ENCODE measurements around the gene ATP13A1. TPM values are rescaled to one million over a fixed set of nuclear protein-coding genes. Genes with fewer than 3 reads are reported as not detected.

The ATP13A1 gene
- total and polyA plus RNA-seq, 2 of the 8 experiments (the other 6 are each of a cell fraction or from before 2014, with no cell fraction given): 33.0 to 64.2 TPM

- no peaks in the 10 kb centered on the region for H3K9me3 ChIP-seq (ENCODE audit: insufficient read depth in 2 of 2, low read depth in 1 of 2, low read length in 1 of 2)
- no peaks in the 10 kb centered on the region for H3K27me3 ChIP-seq (replicated peaks in 1 of 4; ENCODE audit: control insufficient read depth in 3 of 4, extremely low read depth in 1 of 4, insufficient read depth in 3 of 4, low read length in 3 of 4)
- H4K8ac ChIP-seq (ENCODE audit: extremely low read depth, insufficient read depth, low read length): no peak overlapping the region
- H3K18ac ChIP-seq (ENCODE audit: extremely low read depth, low read length): no peak overlapping the region
- no peak overlapping the region for H2BK20ac ChIP-seq (ENCODE audit: low read length)
- POLR2A ChIA-PET (ENCODE audit: partially characterized antibody): interaction anchor here (0.6 to 2.4 kb wide), 11 partner anchors 10 to 295 kb away, joined by 3 to 20 read pairs (median 3); partner anchors contain the start of genes GMIP, ZNF506 and ZNF93
- H3K56ac ChIP-seq (replicated peaks; ENCODE audit: insufficient read length, low read depth, low read length): no peak overlapping the region
- peaks cover 16% of the 10 kb centered on the region for H3K79me1 ChIP-seq (ENCODE audit: low read depth, low read length)
- no peak overlapping the region for H3K27ac ChIP-seq (ENCODE audit: low read depth, low read length)
- H2AK5ac ChIP-seq (ENCODE audit: low read depth, low read length): no peak overlapping the region
- no peak overlapping the region for H3K4ac ChIP-seq (replicated peaks; ENCODE audit: insufficient read length, low read depth, low read length)
- H3K4me2 ChIP-seq (ENCODE audit: insufficient read depth in 1 of 2, low read depth in 2 of 2, low read length in 2 of 2): peak overlapping the region; percentile 72 to 95
- no peak overlapping the region for H2AFZ ChIP-seq (ENCODE audit: low read length)
- peaks cover 21 to 30% of the 10 kb centered on the region in 2 experiments for H3K79me2 ChIP-seq (ENCODE audit: control insufficient read depth in 1 of 2, insufficient read depth in 2 of 2, low read length in 2 of 2)
- no peak overlapping the region for H2BK5ac ChIP-seq (ENCODE audit: low read depth, low read length)
- H3K36me3 ChIP-seq (ENCODE audit: control insufficient read depth in 2 of 4, insufficient read depth in 4 of 4, low read length in 3 of 4): peaks cover 11 to 25% (median 16%) of the 10 kb centered on the region in 4 experiments
- peak overlapping the region in 1 of 4 experiments; percentile 93; a peak in 2 of 7 replicates for H3K9ac ChIP-seq (replicated peaks in 1 of 4; ENCODE audit: extremely low read depth in 1 of 4, low read depth in 3 of 4, low read length in 3 of 4)
- H4K91ac ChIP-seq (replicated peaks; ENCODE audit: insufficient read length, low read length): no peak overlapping the region
- peaks cover 3 to 12% (median 6%) of the 10 kb centered on the region in 4 experiments; a peak in 5 of 7 replicates for H3K4me1 ChIP-seq (replicated peaks in 1 of 4; ENCODE audit: control insufficient read depth in 3 of 4, insufficient read depth in 4 of 4, low read length in 3 of 4)
- no peak overlapping the region for H4K5ac ChIP-seq (ENCODE audit: insufficient read length, low read depth, low read length)
- no peak overlapping the region for H2BK15ac ChIP-seq (ENCODE audit: low read length)
- H3K14ac ChIP-seq (ENCODE audit: insufficient read length): no peak overlapping the region
- no peak for FAIRE-seq
- DNase-seq (ENCODE audit: low read depth in 1 of 2, low spot score in 2 of 2): peak in 1 of 2 experiments; percentile 34
- no peaks in the 10 kb centered on the region for H3K23me2 ChIP-seq (ENCODE audit: low read depth, low read length)
- H3K4me3 ChIP-seq (ENCODE audit: extremely low read depth in 1 of 4, insufficient read depth in 2 of 4, low read depth in 3 of 4, low read length in 4 of 4): peak overlapping the region; percentile 77 to 97 (median 90); a peak in 7 of 8 replicates
- H2BK12ac ChIP-seq (ENCODE audit: low read depth, low read length): no peak overlapping the region
- 95% methylated on average over 8 of the region's 8 CpGs; no CpG with 5 or more reads in 1 of the 2 experiments for WGBS, 2 experiments (ENCODE audit: extremely low coverage in 1 of 2, insufficient coverage in 1 of 2, insufficient read length in 1 of 2, insufficient replicate concordance in 2 of 2, low coverage in 1 of 2, low lambda C conversion rate in 2 of 2, missing lambda C conversion rate in 1 of 2)
- CTCF ChIA-PET (ENCODE audit: partially characterized antibody): interaction anchor here (1.0 to 2.4 kb wide), 2 partner anchors 10 to 110 kb away, joined by 3 to 9 read pairs; no protein-coding TSS in a partner anchor
- H4K20me1 ChIP-seq (replicated peaks in 1 of 2; ENCODE audit: control insufficient read depth in 1 of 2, insufficient read depth in 2 of 2, low read length in 2 of 2): peaks cover 6 to 18% of the 10 kb centered on the region in 2 experiments
- H2BK120ac ChIP-seq (replicated peaks; ENCODE audit: low read depth, low read length): no peak overlapping the region
- no peak overlapping the region for H3K23ac ChIP-seq (ENCODE audit: insufficient read length)
- TF ChIP-seq KDM1A (IDR thresholded peaks at IDR 0.05; ENCODE audit: borderline replicate concordance, low read length): no peak
- TF ChIP-seq EGR1 (IDR thresholded peaks at IDR 0.05; ENCODE audit: borderline replicate concordance, low read depth, low read length): no peak
- no peak for TF ChIP-seq PHF8 (conservative IDR thresholded peaks at IDR 0.05; ENCODE audit: low read depth, low read length)
- TF ChIP-seq CHD1 (IDR thresholded peaks at IDR 0.05; ENCODE audit: low read depth, low read length): no peak
- no peak for TF ChIP-seq POLR2AphosphoS5 (IDR thresholded peaks at IDR 0.05; ENCODE audit: low read depth, low read length)
- TF ChIP-seq ATF2 (IDR thresholded peaks at IDR 0.05; ENCODE audit: low read length): no peak
- no peak for TF ChIP-seq POLR2A (IDR thresholded peaks at IDR 0.05; ENCODE audit: control extremely low read depth in 1 of 2, low read depth in 2 of 2, low read length in 2 of 2)
- no peak for TF ChIP-seq EZH2 (IDR thresholded peaks at IDR 0.05; ENCODE audit: low read depth, low read length, severe bottlenecking)
- no peak for TF ChIP-seq KDM5A (IDR thresholded peaks at IDR 0.05; ENCODE audit: low read length)
- TF ChIP-seq, protein P1, sequence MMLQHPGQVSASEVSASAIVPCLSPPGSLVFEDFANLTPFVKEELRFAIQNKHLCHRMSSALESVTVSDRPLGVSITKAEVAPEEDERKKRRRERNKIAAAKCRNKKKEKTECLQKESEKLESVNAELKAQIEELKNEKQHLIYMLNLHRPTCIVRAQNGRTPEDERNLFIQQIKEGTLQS (IDR thresholded peaks at IDR 0.05; ENCODE audit: insufficient read depth, low read depth, low read length): no peak
- no peak for TF ChIP-seq CBX5 (IDR thresholded peaks at IDR 0.05; ENCODE audit: low read depth, low read length)
These were observed 1.1 kb downstream of the ATP13A1 start for GRCh38 chr19:19662344-19662743.
